ENCODE measurements around the gene TRAPPC13. TPM values are rescaled to one million over a fixed set of nuclear protein-coding genes. Genes with fewer than 3 reads are reported as not detected.

The TRAPPC13 gene
- total RNA-seq, 1 donor from 2014 or later, result 21.7 TPM

DNA sequence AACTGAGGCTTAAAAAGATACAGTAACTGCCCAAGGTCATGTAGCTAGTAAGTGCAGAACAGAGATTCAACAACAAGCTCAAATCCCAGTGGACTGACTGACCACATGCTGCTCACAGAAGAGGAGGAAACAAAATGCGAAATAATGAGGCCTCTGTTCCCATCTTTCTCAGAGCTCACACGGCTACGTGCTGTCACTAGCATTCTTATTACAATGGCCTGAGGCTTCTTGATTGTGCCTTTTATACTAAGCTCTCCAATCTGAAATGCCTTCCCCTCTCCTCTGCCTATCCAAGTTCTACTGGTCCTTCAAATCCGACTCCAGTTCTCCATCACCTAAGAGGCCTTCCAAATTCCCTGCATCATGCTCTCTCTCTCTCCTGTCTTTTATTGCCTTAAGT lies 71.1 kb downstream of the TRAPPC13 start:
- H3K27ac Mint-ChIP-seq, result no peak overlapping the region
- no peak overlapping the region for H3K4me3 Mint-ChIP-seq
- no peaks in the 10 kb centered on the region for H3K9me3 Mint-ChIP-seq
- H3K4me1 Mint-ChIP-seq (ENCODE audit: low read depth), result no peaks in the 10 kb centered on the region
- DNase-seq (ENCODE audit: low spot score), result no peak
- intact Hi-C loops (cut with micrococcal nuclease), result no loop called here
- H3K27me3 Mint-ChIP-seq (ENCODE audit: insufficient read depth), result no peaks in the 10 kb centered on the region
- H3K36me3 Mint-ChIP-seq (ENCODE audit: low read depth), result peaks cover 16% of the 10 kb centered on the region

DNA sequence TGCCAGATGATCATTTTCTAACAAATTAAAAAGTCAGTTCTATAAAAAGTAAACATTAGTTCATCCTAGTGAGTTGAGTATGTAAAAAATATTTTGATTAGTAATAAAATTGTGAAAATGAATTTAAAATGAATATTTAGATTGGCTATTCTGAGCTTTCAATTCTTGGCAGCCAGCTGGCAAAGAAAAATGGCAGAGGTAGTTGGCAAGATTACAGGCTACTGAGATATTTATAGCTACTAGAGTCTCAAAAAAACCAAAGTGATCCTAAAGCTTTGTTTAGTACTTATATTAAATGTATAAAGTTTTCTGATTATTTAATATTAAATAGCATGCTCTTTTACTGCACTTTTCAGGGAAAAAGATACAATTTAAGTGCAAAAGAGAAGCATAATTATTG lies 72.1 kb downstream of the TRAPPC13 start:
- H3K4me3 Mint-ChIP-seq, result no peak overlapping the region
- no peaks in the 10 kb centered on the region for H3K4me1 Mint-ChIP-seq (ENCODE audit: low read depth)
- H3K27ac Mint-ChIP-seq, result no peak overlapping the region
- peaks cover 14% of the 10 kb centered on the region for H3K36me3 Mint-ChIP-seq (ENCODE audit: low read depth)
- no peaks in the 10 kb centered on the region for H3K9me3 Mint-ChIP-seq
- DNase-seq (ENCODE audit: low spot score), result no peak
- intact Hi-C loops (cut with micrococcal nuclease), result no loop called here
- H3K27me3 Mint-ChIP-seq (ENCODE audit: insufficient read depth), result no peaks in the 10 kb centered on the region

DNA sequence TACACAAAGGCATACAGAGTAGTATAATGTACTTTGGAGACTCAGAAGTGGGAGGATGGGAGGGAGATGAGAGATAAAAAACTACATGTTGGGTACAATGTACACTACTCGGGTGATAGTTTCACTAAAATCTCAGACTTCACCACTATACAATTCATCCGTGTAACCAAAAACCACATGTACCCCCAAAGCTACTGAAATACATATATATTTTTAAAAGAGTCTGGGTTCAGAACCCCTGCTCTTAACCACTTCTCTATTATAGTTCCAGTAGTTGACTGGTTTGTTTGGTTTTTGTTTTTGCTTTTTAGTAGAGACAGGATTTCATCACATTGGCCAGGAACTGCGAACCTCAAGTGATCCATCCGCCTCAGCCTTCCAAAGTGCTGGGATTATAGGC lies 74.5 kb downstream of the TRAPPC13 start:
- no peaks in the 10 kb centered on the region for H3K27me3 Mint-ChIP-seq (ENCODE audit: insufficient read depth)
- H3K4me3 Mint-ChIP-seq, result no peak overlapping the region
- no peak for DNase-seq (ENCODE audit: low spot score)
- H3K4me1 Mint-ChIP-seq (ENCODE audit: low read depth), result no peaks in the 10 kb centered on the region
- H3K36me3 Mint-ChIP-seq (ENCODE audit: low read depth), result peaks cover 21% of the 10 kb centered on the region
- no peaks in the 10 kb centered on the region for H3K9me3 Mint-ChIP-seq
- H3K27ac Mint-ChIP-seq, result no peak overlapping the region
- intact Hi-C loops (cut with micrococcal nuclease), result no loop called here

GRCh38 chr5:65702036-65702435 lies 77.2 kb downstream of the TRAPPC13 start:
- no peak for DNase-seq (ENCODE audit: low spot score)
- intact Hi-C loops (cut with micrococcal nuclease), result no loop called here
- Mint-ChIP-seq H3K9me3 (no peaks in the 10 kb centered on the region), H3K4me1 (ENCODE audit: low read depth) (no peaks in the 10 kb centered on the region), H3K27me3 (ENCODE audit: insufficient read depth) (no peaks in the 10 kb centered on the region), H3K36me3 (ENCODE audit: low read depth) (peaks cover 25% of the 10 kb centered on the region), H3K27ac (no peak overlapping the region), H3K4me3 (no peak overlapping the region)

GRCh38 chr5:65704621-65705239 lies 79.9 kb downstream of the TRAPPC13 start:
- Mint-ChIP-seq H3K4me3 (no peak overlapping the region), H3K4me1 (ENCODE audit: low read depth) (no peaks in the 10 kb centered on the region), H3K27ac (no peak overlapping the region), H3K36me3 (ENCODE audit: low read depth) (peaks cover 20% of the 10 kb centered on the region), H3K9me3 (no peaks in the 10 kb centered on the region), H3K27me3 (ENCODE audit: insufficient read depth) (no peaks in the 10 kb centered on the region)
- DNase-seq (ENCODE audit: low spot score), result no peak
- intact Hi-C loops (cut with micrococcal nuclease), result no loop called here

DNA sequence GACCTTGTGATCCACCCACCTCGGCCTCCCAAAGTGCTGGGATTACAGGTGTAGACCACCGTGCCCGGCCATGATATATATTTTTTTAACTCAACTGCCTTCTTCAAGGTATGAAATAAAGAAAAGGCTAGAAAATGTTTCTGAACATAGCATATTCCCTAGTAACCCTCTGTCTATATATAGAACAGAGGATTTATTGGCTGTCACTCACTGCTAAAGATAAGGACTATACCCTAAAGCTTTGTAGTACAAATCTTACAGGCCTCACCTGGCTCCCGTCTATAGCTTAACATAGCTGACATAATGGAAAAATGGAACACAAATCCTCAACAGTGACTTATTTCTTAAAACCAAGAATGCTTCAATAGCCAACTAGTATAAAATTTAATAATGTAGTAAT lies 82.8 kb downstream of the TRAPPC13 start:
- Mint-ChIP-seq H3K27me3 (ENCODE audit: insufficient read depth) (no peaks in the 10 kb centered on the region), H3K36me3 (ENCODE audit: low read depth) (peaks cover 21% of the 10 kb centered on the region), H3K4me3 (no peak overlapping the region), H3K9me3 (no peaks in the 10 kb centered on the region), H3K27ac (no peak overlapping the region), H3K4me1 (ENCODE audit: low read depth) (peaks cover 8% of the 10 kb centered on the region)
- intact Hi-C loops (cut with micrococcal nuclease), result no loop called here
- DNase-seq (ENCODE audit: low spot score), result no peak

DNA sequence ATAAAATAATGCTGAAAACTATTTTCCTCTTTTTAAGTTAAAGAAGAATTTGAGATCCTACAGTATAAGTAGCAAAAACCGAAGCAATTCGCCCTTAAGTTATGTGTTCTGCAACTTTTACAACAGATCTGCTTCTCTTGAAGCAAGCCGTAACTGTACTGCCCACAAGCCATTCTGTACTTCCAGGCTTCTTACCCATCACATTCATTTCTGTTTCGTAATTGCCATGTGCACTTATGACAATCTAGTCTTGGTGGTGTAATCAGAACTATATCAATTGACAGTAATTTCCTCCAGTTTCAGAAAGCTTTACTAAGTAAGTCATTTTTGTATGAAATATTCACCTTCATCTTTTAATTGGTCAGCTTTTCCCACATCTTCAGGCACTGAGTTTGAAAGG lies 83.3 kb downstream of the TRAPPC13 start:
- H3K4me3 Mint-ChIP-seq, result no peak overlapping the region
- intact Hi-C loops (cut with micrococcal nuclease), result no loop called here
- H3K9me3 Mint-ChIP-seq, result no peaks in the 10 kb centered on the region
- no peak overlapping the region for H3K27ac Mint-ChIP-seq
- H3K36me3 Mint-ChIP-seq (ENCODE audit: low read depth), result peaks cover 22% of the 10 kb centered on the region
- H3K4me1 Mint-ChIP-seq (ENCODE audit: low read depth), result peaks cover 8% of the 10 kb centered on the region
- no peak for DNase-seq (ENCODE audit: low spot score)
- no peaks in the 10 kb centered on the region for H3K27me3 Mint-ChIP-seq (ENCODE audit: insufficient read depth)

Other genes starting within 250 kb of the TRAPPC13 start
- gene ADAMTS6, start 143.1 kb upstream of the TRAPPC13 start, total RNA-seq, result 0.86 and 1.3 TPM in 2 replicates
- 81.0 and 85.1 TPM in 2 replicates for gene CENPK, start 61.9 kb upstream of the TRAPPC13 start, total RNA-seq
- 63.6 and 65.4 TPM in 2 replicates for gene PPWD1, start 61.7 kb upstream of the TRAPPC13 start, total RNA-seq
- 7.5 and 7.6 TPM in 2 replicates for gene TRIM23, start 694 bp upstream of the TRAPPC13 start, total RNA-seq
- 6.5 and 7.6 TPM in 2 replicates for gene SHLD3, start within 50 bp of the TRAPPC13 start, total RNA-seq
- gene SGTB, start 97.1 kb downstream of the TRAPPC13 start, total RNA-seq, result 11.3 and 12.2 TPM in 2 replicates
- 24.4 TPM in 2 replicates for gene NLN, start 97.2 kb downstream of the TRAPPC13 start, total RNA-seq

Data from activated T-helper 1 cell treated with anti-CD3 and anti-CD28 coated beads, Interleukin-12 subunit alpha, Interleukin-12 subunit beta, Interleukin-2, Interleukin-4 antibody, amounts not matched to agents 30 ng/mL and 10 ng/mL and 1 ng/mL, durations not matched to agents 14 hours and 24 hours and 36 hours (primary cell).